VCaP (cell line): Measurements from ENCODE around the gene FOXO1.

Source experiments
- H3K27ac ChIP-seq: fragments of 450-650 bp; 2 replicates; pipeline ENCODE4 v1.5.1; 2017
- CTCF ChIP-seq: fragments of 450-650 bp; conservative IDR thresholded peaks from 2 replicates; pipeline ENCODE4 v1.5.1; 2017; ENCODE audit warnings: mild to moderate bottlenecking, moderate library complexity

FOXO1 gene

GRCh38 chr13:40571338-40571963, 95.0 kb downstream of the FOXO1 start:
- no peak overlapping the region for H3K27ac ChIP-seq
- TF ChIP-seq CTCF: no peak

- TF ChIP-seq CTCF: no peak
- no peak overlapping the region for H3K27ac ChIP-seq
Observed at GRCh38 chr13:40570930-40571329, 95.5 kb downstream of the FOXO1 start.

GRCh38 chr13:40569024-40569350, 97.5 kb downstream of the FOXO1 start:
- TF ChIP-seq CTCF: no peak
- H3K27ac ChIP-seq: no peak overlapping the region

- TF ChIP-seq CTCF: no peak
- no peak overlapping the region for H3K27ac ChIP-seq
Observed at GRCh38 chr13:40568246-40569023, 98.0 kb downstream of the FOXO1 start.

GRCh38 chr13:40566811-40567210, 99.6 kb downstream of the FOXO1 start:
- no peak for TF ChIP-seq CTCF
- H3K27ac ChIP-seq: no peak overlapping the region

- no peak overlapping the region for H3K27ac ChIP-seq
- no peak for TF ChIP-seq CTCF
Observed at GRCh38 chr13:40565282-40566148, 100.9 kb downstream of the FOXO1 start.

GRCh38 chr13:40564342-40565001, 102.0 kb downstream of the FOXO1 start:
- peak; percentile 24; the same call in 1 of the 2 replicates for TF ChIP-seq CTCF
- no peak overlapping the region for H3K27ac ChIP-seq
